Measurements from ENCODE around the gene AGBL4. TPM values are rescaled to one million over a fixed set of nuclear protein-coding genes. Genes with fewer than 3 reads are reported as not detected.

The AGBL4 gene
- total RNA-seq, 5 donors from 2014 or later (not counting 1 experiment from before 2014, with no cell fraction given) = 0.58 TPM; not detected in 4

GRCh38 chr1:48498096-48498791 lies 1525.5 kb downstream of the AGBL4 start:
- Histone ChIP-seq H3K4me1 (ENCODE audit: control insufficient read depth in 1 of 2, extremely low read depth in 1 of 2, insufficient read depth in 2 of 2, low read length in 2 of 2) (peaks cover 0 to 5% of the 10 kb centered on the region in 2 experiments), H3K27me3 (replicated peaks in 1 of 2; ENCODE audit: control insufficient read depth in 2 of 2, extremely low read depth in 1 of 2, insufficient read depth in 2 of 2, low read length in 1 of 2) (peaks cover 0 to 3% of the 10 kb centered on the region in 2 experiments), H3K36me3 (ENCODE audit: control insufficient read depth in 2 of 2, extremely low read depth in 1 of 2, insufficient read depth in 1 of 2, low read length in 1 of 2) (no peaks in the 10 kb centered on the region), H3K9me3 (no peaks in the 10 kb centered on the region), H3K4me3 (ENCODE audit: control insufficient read depth in 1 of 2, extremely low read depth in 1 of 2, low read length in 1 of 2) (no peak overlapping the region), H3K27ac (ENCODE audit: low read length) (no peak overlapping the region)
- ATAC-seq (replicated peaks in 1 of 4) = peak; percentile 55 to 73 (median 70)
- ChIA-PET POLR2A (no interaction called here), CTCF (interaction anchor here (1.0 kb wide), 2 partner anchors 14 to 409 kb away, joined by 3 to 4 read pairs; no protein-coding TSS in a partner anchor)
- Mint-ChIP-seq H3K4me3 (peak overlapping the region in 1 of 3 donors; percentile 50), H3K27me3 (peaks cover 0 to 1% of the 10 kb centered on the region in 2 donors), H3K4me1 (peaks cover 4 to 9% (median 6%) of the 10 kb centered on the region in 3 donors), H3K9me3 (no peaks in the 10 kb centered on the region), H3K36me3 (no peaks in the 10 kb centered on the region), H3K27ac (no peak overlapping the region)
- peak in 34 of 35 experiments; percentile 9 to 76 (median 48) for DNase-seq
- 18% methylated on average over 7 of the region's 15 CpGs for WGBS (ENCODE audit: insufficient coverage)

- Mint-ChIP-seq H3K4me1 (peaks cover 4 to 9% (median 6%) of the 10 kb centered on the region in 3 donors), H3K4me3 (no peak overlapping the region), H3K27me3 (peaks cover 0 to 1% of the 10 kb centered on the region in 2 donors), H3K27ac (no peak overlapping the region), H3K9me3 (no peaks in the 10 kb centered on the region), H3K36me3 (no peaks in the 10 kb centered on the region)
- ChIA-PET POLR2A (no interaction called here), CTCF (no interaction called here)
- no peaks in the 10 kb centered on the region for H3K36me3 ChIP-seq (ENCODE audit: control insufficient read depth in 2 of 2, extremely low read depth in 1 of 2, insufficient read depth in 1 of 2, low read length in 1 of 2)
- no peaks in the 10 kb centered on the region for H3K9me3 ChIP-seq
- DNase-seq (no peak), ATAC-seq (replicated peaks in 1 of 4) (no peak)
- H3K27ac ChIP-seq (ENCODE audit: low read length) = no peak overlapping the region
- 91% methylated on average over 3 of the region's 3 CpGs for WGBS (ENCODE audit: insufficient coverage)
- peaks cover 0 to 3% of the 10 kb centered on the region in 2 experiments for H3K27me3 ChIP-seq (replicated peaks in 1 of 2; ENCODE audit: control insufficient read depth in 2 of 2, extremely low read depth in 1 of 2, insufficient read depth in 2 of 2, low read length in 1 of 2)
- no peak overlapping the region for H3K4me3 ChIP-seq (ENCODE audit: control insufficient read depth in 1 of 2, extremely low read depth in 1 of 2, low read length in 1 of 2)
- peaks cover 0 to 5% of the 10 kb centered on the region in 2 experiments for H3K4me1 ChIP-seq (ENCODE audit: control insufficient read depth in 1 of 2, extremely low read depth in 1 of 2, insufficient read depth in 2 of 2, low read length in 2 of 2)
Measured at GRCh38 chr1:48495911-48496310, 1527.8 kb downstream of the AGBL4 start.

GRCh38 chr1:48495166-48495565 lies 1528.6 kb downstream of the AGBL4 start:
- H3K4me1 ChIP-seq (ENCODE audit: control insufficient read depth in 1 of 2, extremely low read depth in 1 of 2, insufficient read depth in 2 of 2, low read length in 2 of 2) = peaks cover 0 to 5% of the 10 kb centered on the region in 2 experiments
- ATAC-seq (replicated peaks in 1 of 4) (no peak), DNase-seq (no peak)
- no peak overlapping the region for H3K27ac ChIP-seq (ENCODE audit: low read length)
- no peak overlapping the region for H3K4me3 ChIP-seq (ENCODE audit: control insufficient read depth in 1 of 2, extremely low read depth in 1 of 2, low read length in 1 of 2)
- H3K27ac Mint-ChIP-seq = no peak overlapping the region
- H3K4me1 Mint-ChIP-seq = peaks cover 4 to 9% (median 6%) of the 10 kb centered on the region in 3 donors
- 100% methylated on average over 1 of the region's 1 CpG for WGBS (ENCODE audit: insufficient coverage)
- no peaks in the 10 kb centered on the region for H3K36me3 Mint-ChIP-seq
- no peaks in the 10 kb centered on the region for H3K9me3 ChIP-seq
- no peaks in the 10 kb centered on the region for H3K9me3 Mint-ChIP-seq
- ChIA-PET POLR2A (no interaction called here), CTCF (no interaction called here)
- H3K27me3 ChIP-seq (replicated peaks in 1 of 2; ENCODE audit: control insufficient read depth in 2 of 2, extremely low read depth in 1 of 2, insufficient read depth in 2 of 2, low read length in 1 of 2) = peaks cover 0 to 3% of the 10 kb centered on the region in 2 experiments
- H3K4me3 Mint-ChIP-seq = no peak overlapping the region
- no peaks in the 10 kb centered on the region for H3K36me3 ChIP-seq (ENCODE audit: control insufficient read depth in 2 of 2, extremely low read depth in 1 of 2, insufficient read depth in 1 of 2, low read length in 1 of 2)
- H3K27me3 Mint-ChIP-seq = peaks cover 1 to 7% of the 10 kb centered on the region in 2 donors

DNA sequence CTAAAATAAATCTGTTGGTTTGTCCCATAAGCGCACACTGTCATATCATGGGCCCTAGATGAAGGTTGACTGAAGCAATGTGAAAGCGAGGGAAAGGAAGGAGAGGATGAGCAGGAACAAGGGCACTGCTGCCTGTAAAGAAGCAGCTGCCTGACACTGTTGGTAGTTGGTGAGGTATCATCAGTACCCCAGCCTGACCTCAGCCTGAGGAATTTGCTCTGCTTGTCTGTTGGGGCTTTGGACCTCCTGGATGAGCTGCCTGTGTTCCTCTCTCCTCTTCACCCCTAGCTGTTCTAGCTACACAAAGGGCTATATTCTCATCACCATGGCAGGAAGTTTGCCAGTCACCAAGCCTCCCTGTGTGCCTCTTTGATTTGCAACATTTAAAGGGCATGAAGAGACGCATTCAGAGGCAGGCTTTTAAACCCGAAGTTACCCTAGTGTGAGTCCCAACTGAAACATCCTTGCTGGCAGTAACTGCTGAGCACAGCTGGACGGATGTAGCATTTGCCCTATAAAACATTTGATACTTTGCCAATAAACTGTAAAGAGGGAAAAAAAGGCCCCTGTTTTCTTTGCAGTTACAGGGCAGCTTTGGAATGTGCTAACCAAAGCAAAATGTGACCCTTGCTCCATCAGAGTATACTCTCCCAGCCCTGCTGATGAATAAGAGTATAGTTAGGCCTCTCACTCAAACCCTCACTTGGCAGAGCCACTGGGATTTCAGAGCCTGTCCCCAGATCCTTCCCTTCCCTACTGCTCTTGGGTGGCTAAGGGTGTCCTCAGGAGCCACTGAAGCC lies 1529.6 kb downstream of the AGBL4 start:
- Histone ChIP-seq H3K27me3 (replicated peaks in 1 of 2; ENCODE audit: control insufficient read depth in 2 of 2, extremely low read depth in 1 of 2, insufficient read depth in 2 of 2, low read length in 1 of 2) (peaks cover 0 to 3% of the 10 kb centered on the region in 2 experiments), H3K27ac (ENCODE audit: low read length) (no peak overlapping the region), H3K9me3 (no peaks in the 10 kb centered on the region), H3K4me1 (ENCODE audit: control insufficient read depth in 1 of 2, extremely low read depth in 1 of 2, insufficient read depth in 2 of 2, low read length in 2 of 2) (peaks cover 0 to 5% of the 10 kb centered on the region in 2 experiments), H3K36me3 (ENCODE audit: control insufficient read depth in 2 of 2, extremely low read depth in 1 of 2, insufficient read depth in 1 of 2, low read length in 1 of 2) (no peaks in the 10 kb centered on the region), H3K4me3 (ENCODE audit: control insufficient read depth in 1 of 2, extremely low read depth in 1 of 2, low read length in 1 of 2) (no peak overlapping the region)
- Mint-ChIP-seq H3K4me1 (peaks cover 4 to 9% (median 6%) of the 10 kb centered on the region in 3 donors), H3K4me3 (no peak overlapping the region), H3K9me3 (no peaks in the 10 kb centered on the region), H3K27me3 (peaks cover 1 to 7% of the 10 kb centered on the region in 2 donors), H3K36me3 (no peaks in the 10 kb centered on the region), H3K27ac (no peak overlapping the region)
- CTCF ChIA-PET = interaction anchor here (0.6 to 0.7 kb wide), 2 partner anchors 14 to 451 kb away, joined by 3 to 6 read pairs; no protein-coding TSS in a partner anchor
- POLR2A ChIA-PET = no interaction called here
- 70% methylated on average over 3 of the region's 5 CpGs for WGBS (ENCODE audit: insufficient coverage)
- DNase-seq (no peak), ATAC-seq (replicated peaks in 1 of 4) (no peak)

DNA sequence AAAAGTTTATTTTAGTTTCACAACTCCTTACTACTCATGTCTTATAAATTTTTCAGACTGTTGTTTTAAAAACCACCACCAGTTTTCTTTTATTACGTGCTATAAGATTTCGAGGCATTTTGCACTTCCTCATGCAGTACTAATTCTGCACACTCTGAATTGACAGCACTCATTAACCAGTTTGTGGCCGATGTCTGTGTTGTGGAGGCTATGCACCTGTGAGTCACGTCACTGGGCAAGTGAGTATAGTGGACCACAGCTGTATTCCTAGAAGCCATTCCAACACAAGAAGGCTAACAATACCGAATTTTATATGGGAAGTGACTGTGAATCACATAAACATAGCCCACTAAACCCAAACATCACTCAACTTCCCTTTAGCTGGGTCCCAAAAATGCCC lies 1530.7 kb downstream of the AGBL4 start:
- ATAC-seq (replicated peaks in 1 of 4) = no peak
- H3K4me1 Mint-ChIP-seq = peaks cover 0 to 2% (median 0%) of the 10 kb centered on the region in 3 donors
- H3K27me3 ChIP-seq (replicated peaks in 1 of 2; ENCODE audit: control insufficient read depth in 2 of 2, extremely low read depth in 1 of 2, insufficient read depth in 2 of 2, low read length in 1 of 2) = no peaks in the 10 kb centered on the region
- H3K27me3 Mint-ChIP-seq = peaks cover 0 to 7% of the 10 kb centered on the region in 2 donors
- H3K4me3 Mint-ChIP-seq = no peak overlapping the region
- no peaks in the 10 kb centered on the region for H3K9me3 Mint-ChIP-seq
- no peaks in the 10 kb centered on the region for H3K9me3 ChIP-seq
- H3K4me1 ChIP-seq (ENCODE audit: control insufficient read depth in 1 of 2, extremely low read depth in 1 of 2, insufficient read depth in 2 of 2, low read length in 2 of 2) = peaks cover 0 to under 1% of the 10 kb centered on the region in 2 experiments
- WGBS (ENCODE audit: insufficient coverage) = no CpG with 5 or more reads among the region's 5 CpGs
- POLR2A ChIA-PET = no interaction called here
- CTCF ChIA-PET = no interaction called here
- no peaks in the 10 kb centered on the region for H3K36me3 Mint-ChIP-seq
- H3K27ac ChIP-seq (ENCODE audit: low read length) = no peak overlapping the region
- no peak overlapping the region for H3K4me3 ChIP-seq (ENCODE audit: control insufficient read depth in 1 of 2, extremely low read depth in 1 of 2, low read length in 1 of 2)
- H3K36me3 ChIP-seq (ENCODE audit: control insufficient read depth in 2 of 2, extremely low read depth in 1 of 2, insufficient read depth in 1 of 2, low read length in 1 of 2) = no peaks in the 10 kb centered on the region
- no peak overlapping the region for H3K27ac Mint-ChIP-seq
- no peak for DNase-seq

GRCh38 chr1:48492392-48492791 lies 1531.4 kb downstream of the AGBL4 start:
- no peaks in the 10 kb centered on the region for H3K36me3 Mint-ChIP-seq
- no peak overlapping the region for H3K4me3 Mint-ChIP-seq
- no peaks in the 10 kb centered on the region for H3K27me3 ChIP-seq (replicated peaks in 1 of 2; ENCODE audit: control insufficient read depth in 2 of 2, extremely low read depth in 1 of 2, insufficient read depth in 2 of 2, low read length in 1 of 2)
- H3K4me3 ChIP-seq (ENCODE audit: control insufficient read depth in 1 of 2, extremely low read depth in 1 of 2, low read length in 1 of 2) = no peak overlapping the region
- CTCF ChIA-PET = no interaction called here
- no peak overlapping the region for H3K27ac Mint-ChIP-seq
- POLR2A ChIA-PET = no interaction called here
- no peaks in the 10 kb centered on the region for H3K36me3 ChIP-seq (ENCODE audit: control insufficient read depth in 2 of 2, extremely low read depth in 1 of 2, insufficient read depth in 1 of 2, low read length in 1 of 2)
- no peak for ATAC-seq (replicated peaks in 1 of 4)
- H3K27me3 Mint-ChIP-seq = peaks cover under 1 to 7% of the 10 kb centered on the region in 2 donors
- no peaks in the 10 kb centered on the region for H3K4me1 ChIP-seq (ENCODE audit: control insufficient read depth in 1 of 2, extremely low read depth in 1 of 2, insufficient read depth in 2 of 2, low read length in 2 of 2)
- no peaks in the 10 kb centered on the region for H3K9me3 ChIP-seq
- no peak for DNase-seq
- H3K27ac ChIP-seq (ENCODE audit: low read length) = no peak overlapping the region
- H3K9me3 Mint-ChIP-seq = no peaks in the 10 kb centered on the region
- H3K4me1 Mint-ChIP-seq = no peaks in the 10 kb centered on the region
